HG03521 (cell line): Measurements from ENCODE around the gene COX8A.
"Not testable (repeated sequence)": the region's sequence is repeated elsewhere in the genome, so short reads cannot be mapped to it uniquely, and the experiment has no call there.

Experiments
- ATAC-seq: cut with Tn5 transposase; IDR thresholded peaks from one replicate; pipeline ENCODE4 v1.9.1; 2021; ENCODE audit warnings: mild to moderate bottlenecking, moderate library complexity; ENCODE audit not compliant: unreplicated experiment

Gene COX8A

GRCh38 chr11:63974259-63975143, at the start of gene COX8A:
COX8A (plus strand) TSS chr11:63974620; CDS start chr11:63974681, 61 bp downstream.
- ATAC-seq, result peak; percentile 95

GRCh38 chr11:63929616-63930015, 44.8 kb upstream of the COX8A start:
- ATAC-seq, result no peak

- no peak for ATAC-seq
Measured at GRCh38 chr11:63931045-63931444, 43.4 kb upstream of the COX8A start.

GRCh38 chr11:63931876-63932275, 42.5 kb upstream of the COX8A start:
- ATAC-seq, result no peak

GRCh38 chr11:63933459-63933858, 41.0 kb upstream of the COX8A start:
- ATAC-seq, result no peak

GRCh38 chr11:63937713-63938478, 36.5 kb upstream of the COX8A start:
- peak; percentile 1 for ATAC-seq

- ATAC-seq, result peak; percentile 93
Measured at GRCh38 chr11:63938479-63939396, 35.7 kb upstream of the COX8A start, which contains the start of gene NAA40. NAA40 (plus strand) TSS chr11:63939002; CDS start chr11:63939097, 95 bp downstream.

GRCh38 chr11:63939397-63939891, 35.0 kb upstream of the COX8A start:
- ATAC-seq, result no peak

- ATAC-seq, result no peak
Measured at GRCh38 chr11:63940786-63941185, 33.6 kb upstream of the COX8A start.

GRCh38 chr11:63941901-63942300, 32.5 kb upstream of the COX8A start:
- ATAC-seq, result no peak

GRCh38 chr11:63942803-63943202, 31.6 kb upstream of the COX8A start:
- ATAC-seq, result no peak

GRCh38 chr11:63944987-63945386, 29.4 kb upstream of the COX8A start:
- no peak for ATAC-seq

GRCh38 chr11:63945477-63946163, 28.8 kb upstream of the COX8A start:
- ATAC-seq, result no peak

- no peak for ATAC-seq
Measured at GRCh38 chr11:63951779-63952536, 22.5 kb upstream of the COX8A start.

- no peak for ATAC-seq
Measured at GRCh38 chr11:63952570-63952969, 21.9 kb upstream of the COX8A start.

GRCh38 chr11:63958008-63958407, 16.4 kb upstream of the COX8A start:
- ATAC-seq, result no peak

- ATAC-seq, result no peak
Measured at GRCh38 chr11:63961608-63962412, 12.6 kb upstream of the COX8A start.

GRCh38 chr11:63963895-63964294, 10.5 kb upstream of the COX8A start:
- ATAC-seq, result not testable (repeated sequence)
